GM12878 (cell line): ENCODE results near the gene ENOPH1. TPM values are rescaled to one million over a fixed set of nuclear protein-coding genes. Genes with fewer than 3 reads are reported as not detected.

Source experiments
- ATAC-seq: fragments of 200-7000 bp; cut with Tn5 transposase; 3 replicates; pipeline ENCODE4 v1.9.1; 2020; ENCODE audit warnings: mild to moderate bottlenecking, moderate library complexity
- BruUV-seq: library from RNA; stranded (reverse); fragments of 400-500 nt; replicated peaks from 2 replicates; lab custom pipeline; 2021; lab: Mats Ljungman, UMichigan
- CTCF ChIA-PET: fragments of 300-600 bp; sonication (Branson Sonifier 250); formaldehyde crosslinking; extraction: SDS; loops from one replicate; lab custom pipeline; 2021; ENCODE audit warnings: inconsistent platforms; lab: Yijun Ruan, JAX
- POLR2A ChIA-PET: fragments of 350-600 bp; formaldehyde crosslinking; extraction: SDS; loops from one replicate; lab custom pipeline; 2021; ENCODE audit warnings: inconsistent platforms; lab: Charles Lee
- RAD21 ChIA-PET: fragments of 300-600 bp; sonication (Branson Sonifier 250); formaldehyde crosslinking; loops from one replicate; lab custom pipeline; 2023; ENCODE audit warnings: antibody characterized with exemption; ENCODE audit not compliant: unreplicated experiment; lab: Charles Lee
- SMC1A ChIA-PET: fragments of 300-600 bp; sonication (Branson Sonifier 250); formaldehyde crosslinking; loops from one replicate; lab custom pipeline; 2023; ENCODE audit not compliant: unreplicated experiment, uncharacterized antibody; lab: Charles Lee
- DNase-seq: peaks from one replicate; pipeline ENCODE4 v3.0.0-alpha.2; 2011; ENCODE audit warnings: low read depth, low spot score
- FAIRE-seq: peaks from 3 replicates; lab custom pipeline; 2011; peaks lifted over from hg19 to GRCh38; lab: Jason Lieb, UNC
- H2AFZ ChIP-seq: 2 replicates; pipeline ENCODE4 v1.6.0; 2011; ENCODE audit warnings: low read depth, low read length, control low read depth; ENCODE audit not compliant: control insufficient read depth
- H3K27ac ChIP-seq: 2 replicates; pipeline ENCODE4 v1.5.1; 2011; ENCODE audit warnings: control low read depth; ENCODE audit not compliant: control insufficient read depth, insufficient read depth
- H3K27me3 ChIP-seq, 2 experiments: replicated peaks in 1 of 2; 2 replicates each; pipeline versions ENCODE4 v1.6.0 to v1.6.1; 2011; ENCODE audit warnings: low read length in 1 of 2; ENCODE audit not compliant: control insufficient read depth in 2 of 2, insufficient read depth in 2 of 2
- H3K36me3 ChIP-seq, 2 experiments: 2 replicates each; pipeline ENCODE4 v1.5.1; 2011; ENCODE audit warnings: low read length in 1 of 2; ENCODE audit not compliant: control insufficient read depth in 2 of 2, insufficient read depth in 2 of 2
- H3K4me1 ChIP-seq: 2 replicates; pipeline ENCODE4 v1.6.1; 2011; ENCODE audit warnings: mild to moderate bottlenecking, low read length, moderate library complexity, mixed read lengths; ENCODE audit not compliant: control insufficient read depth, insufficient read depth
- H3K4me2 ChIP-seq: 2 replicates; pipeline ENCODE4 v1.6.0; 2011; ENCODE audit warnings: control low read depth; ENCODE audit not compliant: control insufficient read depth, insufficient read depth
- H3K4me3 ChIP-seq: fragments of 200-600 bp; sonication (generic); 2 replicates; pipeline ENCODE4 v1.5.1; 2016
- H3K79me2 ChIP-seq: 2 replicates; pipeline ENCODE4 v1.6.0; 2011; ENCODE audit warnings: low read length; ENCODE audit not compliant: control insufficient read depth, insufficient read depth
- H3K9ac ChIP-seq: 2 replicates; pipeline ENCODE4 v1.8.0; 2011; ENCODE audit warnings: low read length, control low read depth, mixed read lengths; ENCODE audit not compliant: control insufficient read depth, insufficient read depth
- H3K9me3 ChIP-seq: replicated peaks from 3 replicates; pipeline ENCODE4 v1.5.1; 2011; ENCODE audit warnings: mild to moderate bottlenecking, low read length; ENCODE audit not compliant: control insufficient read depth, insufficient read depth
- H4K20me1 ChIP-seq: 2 replicates; pipeline ENCODE4 v1.6.0; 2011; ENCODE audit not compliant: control insufficient read depth, insufficient read depth
- BCL3 ChIP-seq: IDR thresholded peaks from 2 replicates; pipeline ENCODE4 v1.6.1; 2011; ENCODE audit warnings: borderline replicate concordance, low read depth, mild to moderate bottlenecking, moderate library complexity, low read length; ENCODE audit not compliant: insufficient read depth, poor library complexity, severe bottlenecking
- EP300 ChIP-seq, 2 experiments: fragments of 150-350 bp in 1 of 2; IDR thresholded peaks; 2 replicates each; pipeline ENCODE4 v1.6.1; 2011 to 2012; ENCODE audit warnings: low read depth in 2 of 2, low read length in 2 of 2, borderline replicate concordance in 1 of 2, improper control_type of control experiment in 1 of 2, inconsistent platforms in 1 of 2; ENCODE audit not compliant: control insufficient read depth in 1 of 2
- JUNB ChIP-seq: IDR thresholded peaks from 2 replicates; pipeline ENCODE4 v1.6.1; 2016; ENCODE audit warnings: antibody characterized with exemption, mild to moderate bottlenecking
- MXI1 ChIP-seq: fragments of 150-350 bp; IDR thresholded peaks from 2 replicates; pipeline ENCODE4 v1.6.1; 2011; ENCODE audit warnings: low read depth, mild to moderate bottlenecking, inconsistent platforms, low read length, improper control_type of control experiment
- RAD21 ChIP-seq: IDR thresholded peaks from 2 replicates; pipeline ENCODE4 v1.6.1; 2011; ENCODE audit warnings: mild to moderate bottlenecking, low read depth, low read length, moderate library complexity; ENCODE audit not compliant: insufficient read depth
- REST ChIP-seq: IDR thresholded peaks from 2 replicates; pipeline ENCODE4 v1.6.1; 2012; ENCODE audit warnings: mild to moderate bottlenecking, low read depth, low read length
- SMARCA5 ChIP-seq: fragments of 450-650 bp; IDR thresholded peaks from 2 replicates; pipeline ENCODE4 v1.6.1; 2017; ENCODE audit warnings: mild to moderate bottlenecking
- ZBTB33 ChIP-seq: fragments of 450-650 bp; IDR thresholded peaks from 2 replicates; pipeline ENCODE4 v1.6.1; 2017; ENCODE audit warnings: mild to moderate bottlenecking
- WGBS: methylation state at CpG from one replicate; pipeline ENCODE4 v1.1.6; 2016; ENCODE audit warnings: low lambda C conversion rate; ENCODE audit not compliant: insufficient replicate concordance, insufficient coverage; ENCODE audit errors: missing lambda C conversion rate; 5-methylcytosine and 5-hydroxymethylcytosine counted together
- in situ Hi-C: fragments of 300-500 bp; cut with MboI; formaldehyde crosslinking; loops from 9 replicates; pipeline ENCODE4 v1.14.3; 2018; ENCODE audit warnings: mixed read lengths
- intact Hi-C: fragments of 100-400 bp; cut with micrococcal nuclease; formaldehyde crosslinking; loops from one replicate; pipeline ENCODE4 v1.14.2; 2022; ENCODE audit not compliant: unreplicated experiment
- polyA plus RNA-seq, 11 experiments: library from polyadenylated mRNA; depleted of rRNA in 4 of 11; unstranded in 6 of 11; stranded (reverse) in 5 of 11; fragments of >200 nt; fragmentation: Nextera tagmentation in 4 of 11; fragmentation: Illumina TruSeq in 1 of 11; extraction: Ambion mirVana in 4 of 11; extraction: Trizol in 1 of 11; gene quantifications; 1 replicate in 1 of 11; 2 replicates in 10 of 11; pipeline versions ENCODE4 v1.2.1 to v1.2.3, GENCODE V29; 2011 to 2016; ENCODE audit warnings: inconsistent platforms in 2 of 11, missing spikeins in 2 of 11, low read depth in 1 of 11
- total RNA-seq, 4 experiments: library from RNA; depleted of rRNA in 3 of 4; stranded (reverse); fragments of >200 nt in 3 of 4; fragmentation: Illumina TruSeq in 1 of 4; extraction: Trizol in 1 of 4; gene quantifications; 2 replicates each; pipeline versions ENCODE4 v1.2.1 to v1.2.3, GENCODE V29; 2013 to 2021

The ENOPH1 gene
- total and polyA plus RNA-seq, 10 of the 15 experiments (the other 5 are each of a cell fraction or from before 2014, with no cell fraction given), result 24.4 to 83.6 (median 46.7) TPM

GRCh38 chr4:82428969-82429727 lies 1.2 kb upstream of the ENOPH1 start (continued):
- TF ChIP-seq BCL3 (peak; percentile 57), RAD21 (0 out of 2 replicates have a peak, but pooled peaks have one; percentile 8), MXI1 (peak; percentile 30; the same call in 1 of the 2 replicates), ZBTB33 (no peak)

- peaks cover 16% of the 10 kb centered on the region for H4K20me1 ChIP-seq
- TF ChIP-seq EP300 (IDR thresholded peaks at IDR 0.05; ENCODE audit: borderline replicate concordance in 1 of 2, control insufficient read depth in 1 of 2, low read depth in 2 of 2, low read length in 2 of 2) (peak in 1 of 2 experiments; percentile 9; a peak in 1 of 4 replicates), JUNB (no peak), SMARCA5 (peak; percentile 35; the same call in 1 of the 2 replicates), REST (no peak)
Measured at GRCh38 chr4:82429728-82430192, 630 bp upstream of the ENOPH1 start.

More at GRCh38 chr4:82429728-82430192, 630 bp upstream of the ENOPH1 start:
- Histone ChIP-seq H3K27ac (peak overlapping the region; percentile 98), H3K4me1 (peaks cover 3% of the 10 kb centered on the region; the same call in 1 of the 2 replicates), H3K4me3 (peak overlapping the region; percentile 97), H3K79me2 (peaks cover 86% of the 10 kb centered on the region), H2AFZ (peak overlapping the region; percentile 56), H3K9ac (peak overlapping the region; percentile 99), H3K36me3 (peaks cover 2 to 14% of the 10 kb centered on the region in 2 experiments), H3K9me3 (no peaks in the 10 kb centered on the region), H3K27me3 (no peaks in the 10 kb centered on the region), H3K4me2 (peak overlapping the region; percentile 65)
- BruUV-seq, result no TSS peak
- DNase-seq, result no peak
- in situ Hi-C loops (loop anchor here (10.0 kb wide), 1 partner anchor 55 kb away; the partner anchor contains the start of gene HNRNPD), intact Hi-C loops (loop anchor here (1.0 to 10.0 kb wide), 4 partner anchors 55 to 605 kb away; partner anchors contain the start of genes COPS4 and LIN54)
- peak; percentile 3 for ATAC-seq
- no peak for FAIRE-seq
- 1% methylated on average over 58 of the region's 58 CpGs for WGBS
- ChIA-PET POLR2A (interaction anchor here (0.6 to 2.3 kb wide), 10 partner anchors 8 to 1825 kb away, joined by 3 to 18 read pairs (median 5); partner anchors contain the start of gene HNRNPD), SMC1A (interaction anchor here (0.7 to 3.1 kb wide), 5 partner anchors 57 to 470 kb away, joined by 3 to 12 read pairs (median 4); no protein-coding TSS in a partner anchor), CTCF (interaction anchor here (0.7 to 2.6 kb wide), 12 partner anchors 9 to 948 kb away, joined by 3 to 19 read pairs (median 4); partner anchors contain the start of gene HNRNPD), RAD21 (interaction anchor here (0.7 to 2.4 kb wide), 8 partner anchors 8 to 145 kb away, joined by 3 to 10 read pairs (median 4); no protein-coding TSS in a partner anchor)
